HG03442 (cell line): ENCODE results near the gene POPDC3.
"Not testable (repeated sequence)": the region's sequence is repeated elsewhere in the genome, so short reads cannot be mapped to it uniquely, and the experiment has no call there.

ENCODE experiments used
- ATAC-seq: cut with Tn5 transposase; IDR thresholded peaks from one replicate; pipeline ENCODE4 v1.9.1; 2021; ENCODE audit warnings: mild to moderate bottlenecking, moderate library complexity; ENCODE audit not compliant: unreplicated experiment

The POPDC3 gene

GRCh38 chr6:105196076-105196475 is 16.3 kb upstream of the POPDC3 start:
- no peak for ATAC-seq

DNA sequence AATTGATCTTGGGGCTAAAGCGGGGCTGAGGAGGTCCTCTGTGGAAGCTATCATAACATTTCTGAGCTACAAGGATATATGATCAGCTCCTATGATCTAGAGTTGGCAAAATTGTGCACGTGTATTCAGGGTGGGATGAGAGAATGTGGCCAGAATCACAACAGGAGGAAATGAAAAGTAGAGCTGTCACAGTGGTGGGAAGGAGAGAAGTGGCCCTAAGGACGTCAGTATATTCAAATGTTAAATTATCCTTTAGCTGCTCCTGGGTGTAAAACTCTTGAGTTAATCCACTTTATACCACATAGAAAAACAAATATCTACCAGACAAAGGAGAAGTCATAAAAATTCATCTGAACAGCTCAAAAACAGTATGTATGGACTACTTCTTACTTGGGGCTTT is 14.8 kb upstream of the POPDC3 start:
- no peak for ATAC-seq

DNA sequence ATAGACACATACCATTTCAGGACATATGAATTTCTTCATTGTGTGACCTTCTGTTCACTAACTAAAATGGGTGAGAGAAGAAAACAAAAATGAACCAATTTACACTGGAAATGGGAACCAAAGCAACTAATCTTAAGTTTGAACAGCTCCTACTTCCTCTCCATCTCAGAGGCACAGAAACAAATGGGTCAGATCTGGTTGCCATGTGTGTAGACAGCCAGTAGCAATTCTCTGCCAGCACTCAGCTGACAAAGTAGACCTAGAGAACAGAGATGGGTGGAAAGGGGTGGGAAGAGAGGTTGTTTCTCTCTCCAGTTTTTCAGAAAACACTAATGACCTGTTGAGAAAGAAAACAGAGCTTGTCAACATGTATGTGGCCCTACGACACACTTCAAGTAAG is 14.3 kb upstream of the POPDC3 start:
- no peak for ATAC-seq

- no peak for ATAC-seq
Observed at GRCh38 chr6:105193647-105194046, 13.8 kb upstream of the POPDC3 start.

DNA sequence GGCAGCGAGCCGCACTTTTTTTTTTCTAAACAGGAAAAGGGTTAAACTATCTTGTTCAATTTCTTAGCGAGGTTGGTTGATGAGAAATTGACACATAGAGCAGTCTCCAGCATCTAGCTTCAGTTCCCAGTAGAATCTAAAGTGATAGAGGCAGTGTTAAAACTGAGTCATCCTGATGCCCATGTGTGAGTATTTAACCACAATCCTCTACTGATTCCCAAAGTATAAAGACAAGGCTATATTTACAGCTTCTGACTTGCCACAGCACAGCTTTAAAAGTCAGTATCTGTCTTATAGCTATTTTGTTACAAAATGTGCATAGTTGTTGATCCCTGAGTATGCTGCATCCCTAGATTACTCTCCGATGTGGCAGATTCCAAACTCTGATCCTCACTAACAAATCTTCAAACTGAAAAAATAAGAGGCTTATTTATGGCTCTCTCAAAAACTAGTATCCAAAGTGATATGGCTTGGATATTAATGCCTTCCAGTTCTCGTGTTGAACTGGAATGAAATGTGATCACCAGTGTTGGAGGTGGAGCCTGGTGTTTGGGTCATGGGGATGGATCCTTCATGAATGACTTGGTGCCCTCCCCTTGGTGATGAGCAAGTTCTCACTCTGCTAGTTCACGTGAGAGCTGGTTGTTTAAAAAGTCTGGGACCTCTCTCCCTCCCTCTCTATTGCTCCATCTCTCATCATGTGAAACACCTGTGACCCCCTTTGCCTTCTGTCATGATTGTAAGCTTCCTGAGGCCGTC is 13.1 kb upstream of the POPDC3 start:
- no peak for ATAC-seq

DNA sequence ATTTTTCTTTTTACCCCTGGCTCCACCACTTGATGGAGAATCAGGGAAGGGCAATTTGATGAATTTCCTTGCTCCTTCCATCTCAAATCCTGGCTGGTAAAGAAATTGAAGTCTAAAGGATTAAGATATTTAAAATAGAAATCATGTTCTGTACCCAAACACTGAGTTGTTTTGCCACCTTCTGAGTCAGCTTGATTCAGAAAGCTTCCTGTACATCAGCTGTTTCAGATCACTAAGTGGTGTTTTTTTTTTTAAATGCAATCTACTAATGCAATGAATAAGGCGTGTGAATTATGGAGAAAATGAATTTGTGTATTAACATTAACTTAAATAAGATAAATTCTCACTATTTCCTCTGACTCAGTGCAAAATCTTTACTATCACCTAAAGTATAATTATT is 11.5 kb upstream of the POPDC3 start:
- ATAC-seq: no peak

GRCh38 chr6:105189026-105189820 is 9.4 kb upstream of the POPDC3 start:
- ATAC-seq: no peak

DNA sequence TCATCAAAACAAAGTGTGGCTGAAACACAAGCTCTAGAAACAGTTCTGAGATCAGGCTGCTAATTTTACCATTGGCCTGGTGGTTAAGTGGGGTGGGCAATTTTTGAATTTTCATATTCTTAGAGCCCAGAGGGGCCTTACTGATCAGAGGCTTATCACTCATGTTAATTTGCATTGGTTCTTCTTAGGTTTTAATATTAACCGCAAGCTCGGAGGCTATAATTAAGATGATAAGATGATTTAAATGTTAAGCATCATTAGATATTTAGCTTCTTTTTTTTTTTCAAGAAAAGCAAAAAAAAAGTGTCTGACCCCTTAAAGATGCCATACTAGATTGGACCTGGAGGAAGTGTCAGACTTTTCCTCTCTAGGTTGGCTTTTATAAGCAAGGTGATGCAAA is 8.4 kb upstream of the POPDC3 start:
- no peak for ATAC-seq

GRCh38 chr6:105186576-105186975 is 6.8 kb upstream of the POPDC3 start:
- ATAC-seq: no peak

- ATAC-seq: no peak
Observed at GRCh38 chr6:105184921-105185320, 5.1 kb upstream of the POPDC3 start.

DNA sequence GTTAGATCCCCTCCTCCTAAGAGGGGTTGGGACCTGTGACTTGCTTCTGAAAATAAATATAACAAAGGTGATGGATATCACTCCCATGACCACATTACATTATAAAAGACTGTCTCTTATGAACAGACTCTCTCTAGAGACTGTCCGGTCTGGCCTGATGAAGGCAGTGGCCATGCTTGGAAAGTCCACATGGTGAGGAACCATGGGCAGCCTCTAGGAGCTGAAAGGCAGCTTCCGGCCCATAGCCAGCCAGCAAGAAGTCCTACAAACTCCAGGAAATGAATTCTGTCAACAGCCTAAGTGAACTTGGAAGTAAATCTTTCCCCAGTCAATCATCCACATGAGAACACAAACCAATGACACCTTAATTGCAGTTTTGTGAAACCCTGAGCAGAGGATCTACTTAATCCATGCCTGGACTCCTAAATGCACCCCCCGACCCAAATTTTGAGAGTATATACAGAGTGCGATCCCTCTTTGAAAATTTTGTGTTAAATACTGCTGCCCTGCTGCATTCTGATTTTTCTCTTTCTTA is 2.2 kb upstream of the POPDC3 start:
- ATAC-seq: no peak

- no peak for ATAC-seq
Observed at GRCh38 chr6:105178636-105179035, 1.2 kb downstream of the POPDC3 start.

GRCh38 chr6:105178110-105178509 is 1.7 kb downstream of the POPDC3 start:
- ATAC-seq: no peak

DNA sequence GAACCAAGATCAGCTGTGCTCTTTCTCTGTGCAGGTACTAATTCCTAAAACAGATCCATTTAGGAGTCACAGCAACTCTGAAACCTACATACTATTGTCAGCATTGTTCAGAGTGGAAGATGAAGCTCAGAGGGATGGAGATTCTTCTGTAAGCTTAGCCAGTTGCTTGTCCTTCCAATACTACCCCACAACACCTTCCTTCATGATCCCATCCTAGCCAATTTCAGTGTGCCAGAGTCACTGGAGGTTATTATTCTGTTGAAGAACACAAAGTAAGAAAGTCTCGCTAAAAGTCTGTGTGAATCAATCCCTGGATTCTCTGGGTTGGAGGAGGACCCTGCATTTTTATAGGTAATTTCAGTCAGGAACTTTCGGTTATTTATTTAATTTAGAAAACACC is 2.3 kb downstream of the POPDC3 start:
- ATAC-seq: no peak

DNA sequence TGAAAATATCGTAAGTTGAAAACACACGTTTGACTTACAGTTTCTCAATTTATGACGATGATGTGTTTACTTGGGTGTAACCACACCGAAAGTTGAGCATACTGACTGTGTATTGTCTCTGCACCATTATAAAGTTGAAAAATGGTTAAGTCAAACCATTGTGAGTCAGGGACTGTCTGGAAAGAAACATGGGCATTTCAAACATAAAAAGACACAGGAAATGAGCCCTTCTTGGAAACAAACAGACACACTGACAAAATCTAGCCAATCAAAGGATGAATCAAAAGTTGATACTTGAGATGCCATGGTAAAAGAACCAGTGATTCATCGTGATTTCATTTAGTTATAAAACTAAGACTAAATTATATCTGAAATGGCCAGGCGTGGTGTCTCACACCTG is 5.3 kb downstream of the POPDC3 start:
- ATAC-seq: no peak

DNA sequence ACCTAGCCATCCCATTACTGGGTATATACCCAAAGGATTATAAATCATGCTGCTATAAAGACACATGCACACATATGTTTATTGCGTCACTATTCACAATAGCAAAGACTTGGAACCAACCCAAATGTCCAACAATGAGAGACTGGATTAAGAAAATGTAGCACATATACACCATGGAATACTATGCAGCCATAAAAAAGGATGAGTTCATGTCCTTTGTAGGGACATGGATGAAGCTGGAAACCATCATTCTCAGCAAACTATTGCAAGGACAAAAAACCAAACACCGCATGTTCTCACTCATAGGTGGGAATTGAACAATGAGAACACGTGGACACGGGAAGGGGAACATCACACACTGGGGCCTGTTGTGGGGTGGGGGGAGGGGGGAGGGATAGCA is 7.3 kb downstream of the POPDC3 start:
- not testable (repeated sequence) for ATAC-seq

DNA sequence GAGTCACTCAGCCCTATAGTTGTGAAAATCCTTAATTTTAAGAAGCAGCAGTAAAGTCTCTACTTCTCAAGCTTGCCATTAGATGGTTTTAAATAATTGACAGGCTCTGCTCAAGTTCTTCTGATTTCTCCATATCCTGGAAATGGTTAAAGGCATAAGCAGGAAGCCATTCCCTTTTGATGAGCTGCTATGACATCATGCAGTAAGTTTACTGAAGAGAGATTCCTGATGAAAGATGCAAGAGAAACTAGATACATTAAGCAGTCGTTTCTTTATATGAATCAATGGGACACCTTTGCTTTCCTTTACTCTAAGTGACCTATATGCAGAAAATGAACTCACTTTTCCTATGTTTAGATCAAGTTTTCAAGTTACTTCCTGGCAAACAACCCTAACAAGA is 9.8 kb downstream of the POPDC3 start:
- ATAC-seq: no peak

GRCh38 chr6:105167914-105168313 is 11.9 kb downstream of the POPDC3 start:
- ATAC-seq: no peak

- ATAC-seq: no peak
Observed at GRCh38 chr6:105164418-105164817, 15.4 kb downstream of the POPDC3 start.

DNA sequence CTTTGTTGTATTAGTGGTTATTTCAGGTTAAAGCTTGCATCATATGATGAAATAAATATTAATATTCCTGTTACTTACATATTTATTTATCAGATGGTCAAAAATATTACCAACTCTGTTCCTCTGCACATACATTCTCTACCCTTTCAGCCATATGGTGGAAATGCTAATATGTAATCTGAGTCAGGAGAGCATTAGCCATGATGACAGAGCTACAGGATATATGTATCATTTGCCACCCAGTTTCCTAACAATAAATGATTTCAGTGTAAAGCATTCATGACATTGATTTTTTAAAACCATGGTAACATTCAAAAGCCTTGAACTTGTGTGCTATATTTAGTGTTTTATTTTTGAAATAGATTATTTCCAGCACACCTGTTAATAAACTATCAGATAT is 16.6 kb downstream of the POPDC3 start:
- ATAC-seq: no peak

DNA sequence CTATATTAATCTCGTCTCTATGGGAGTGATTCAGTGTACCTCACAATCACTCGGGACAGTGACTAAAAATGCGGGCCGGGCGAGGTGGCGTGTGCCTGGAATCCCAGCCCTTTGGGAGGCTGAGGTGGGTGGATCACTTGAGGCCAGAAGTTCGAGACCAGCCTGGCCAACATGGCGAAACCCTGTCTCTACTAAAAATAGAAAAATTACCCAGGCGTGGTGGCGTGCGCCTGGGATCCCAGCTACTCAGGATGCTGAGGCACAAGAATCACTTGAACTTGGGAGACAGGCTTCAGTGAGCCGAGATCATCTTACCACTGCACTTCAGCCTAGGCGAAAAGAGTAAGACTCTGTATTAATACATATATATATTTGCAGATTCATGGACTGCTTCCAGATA is 17.4 kb downstream of the POPDC3 start:
- no peak for ATAC-seq

DNA sequence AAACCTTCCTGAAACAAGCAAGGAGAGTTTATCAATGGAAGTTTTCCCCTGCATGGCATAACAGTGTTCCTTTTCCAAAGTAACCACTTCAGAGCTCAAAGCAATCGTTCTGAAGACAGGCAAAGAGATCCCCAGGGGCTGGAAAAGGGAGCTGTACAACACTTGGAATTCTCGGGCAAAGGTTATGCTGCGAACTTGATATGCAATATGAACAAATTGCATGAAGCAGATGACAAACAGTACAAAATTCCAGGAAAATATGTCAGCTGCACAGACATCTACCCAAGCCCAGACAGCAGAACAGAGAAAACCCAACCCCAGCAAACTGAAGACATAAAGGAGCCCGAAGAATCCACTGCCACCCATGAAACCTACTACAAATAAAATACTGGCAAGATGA is 18.4 kb downstream of the POPDC3 start:
- no peak for ATAC-seq
